Measurements from ENCODE around the gene PAX5. TPM values are rescaled to one million over a fixed set of nuclear protein-coding genes. Genes with fewer than 3 reads are reported as not detected.

Gene PAX5
- total RNA-seq, 3 donors from 2014 or later: 0.29 to 0.32 TPM; not detected in 1

GRCh38 chr9:36854034-36854433 lies 180.0 kb downstream of the PAX5 start:
- intact Hi-C loops (cut with DNase I, micrococcal nuclease): no loop called here
- no peak for DNase-seq
- H3K36me3 ChIP-seq (ENCODE audit: low read depth): no peaks in the 10 kb centered on the region
- H3K4me1 ChIP-seq (ENCODE audit: low read depth): no peaks in the 10 kb centered on the region
- H3K9me3 ChIP-seq: no peaks in the 10 kb centered on the region
- H3K4me3 ChIP-seq: no peak overlapping the region
- ATAC-seq: no peak
- TF ChIP-seq, protein P1, sequence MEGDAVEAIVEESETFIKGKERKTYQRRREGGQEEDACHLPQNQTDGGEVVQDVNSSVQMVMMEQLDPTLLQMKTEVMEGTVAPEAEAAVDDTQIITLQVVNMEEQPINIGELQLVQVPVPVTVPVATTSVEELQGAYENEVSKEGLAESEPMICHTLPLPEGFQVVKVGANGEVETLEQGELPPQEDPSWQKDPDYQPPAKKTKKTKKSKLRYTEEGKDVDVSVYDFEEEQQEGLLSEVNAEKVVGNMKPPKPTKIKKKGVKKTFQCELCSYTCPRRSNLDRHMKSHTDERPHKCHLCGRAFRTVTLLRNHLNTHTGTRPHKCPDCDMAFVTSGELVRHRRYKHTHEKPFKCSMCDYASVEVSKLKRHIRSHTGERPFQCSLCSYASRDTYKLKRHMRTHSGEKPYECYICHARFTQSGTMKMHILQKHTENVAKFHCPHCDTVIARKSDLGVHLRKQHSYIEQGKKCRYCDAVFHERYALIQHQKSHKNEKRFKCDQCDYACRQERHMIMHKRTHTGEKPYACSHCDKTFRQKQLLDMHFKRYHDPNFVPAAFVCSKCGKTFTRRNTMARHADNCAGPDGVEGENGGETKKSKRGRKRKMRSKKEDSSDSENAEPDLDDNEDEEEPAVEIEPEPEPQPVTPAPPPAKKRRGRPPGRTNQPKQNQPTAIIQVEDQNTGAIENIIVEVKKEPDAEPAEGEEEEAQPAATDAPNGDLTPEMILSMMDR (IDR thresholded peaks at IDR 0.05): no peak

- TF ChIP-seq, protein P1 (IDR thresholded peaks at IDR 0.05): no peak
- no peak for ATAC-seq
- no peak for DNase-seq
- Histone ChIP-seq H3K9me3 (no peaks in the 10 kb centered on the region), H3K4me1 (ENCODE audit: low read depth) (no peaks in the 10 kb centered on the region), H3K4me3 (no peak overlapping the region), H3K36me3 (ENCODE audit: low read depth) (no peaks in the 10 kb centered on the region)
- intact Hi-C loops (cut with DNase I, micrococcal nuclease): no loop called here
Measured at GRCh38 chr9:36853233-36853632, 180.8 kb downstream of the PAX5 start.

GRCh38 chr9:36849943-36850342 lies 184.1 kb downstream of the PAX5 start:
- no peak overlapping the region for H3K4me3 ChIP-seq
- ATAC-seq: no peak

GRCh38 chr9:36848946-36849345 lies 185.1 kb downstream of the PAX5 start:
- Histone ChIP-seq H3K9me3 (no peaks in the 10 kb centered on the region), H3K4me1 (ENCODE audit: low read depth) (no peaks in the 10 kb centered on the region), H3K4me3 (no peak overlapping the region), H3K36me3 (ENCODE audit: low read depth) (no peaks in the 10 kb centered on the region)
- no peak for DNase-seq
- intact Hi-C loops (cut with DNase I, micrococcal nuclease): no loop called here
- TF ChIP-seq, protein P1 (IDR thresholded peaks at IDR 0.05): no peak
- no peak for ATAC-seq

More at GRCh38 chr9:36849943-36850342, 184.1 kb downstream of the PAX5 start:
- no peaks in the 10 kb centered on the region for H3K36me3 ChIP-seq (ENCODE audit: low read depth)
- no peaks in the 10 kb centered on the region for H3K9me3 ChIP-seq
- no peak for DNase-seq
- intact Hi-C loops (cut with DNase I, micrococcal nuclease): no loop called here
- no peaks in the 10 kb centered on the region for H3K4me1 ChIP-seq (ENCODE audit: low read depth)
- TF ChIP-seq, protein P1 (IDR thresholded peaks at IDR 0.05): no peak

- no peak for DNase-seq
Measured at GRCh38 chr9:36847781-36848673, 186.0 kb downstream of the PAX5 start.

More at GRCh38 chr9:36847781-36848673, 186.0 kb downstream of the PAX5 start:
- H3K4me3 ChIP-seq: no peak overlapping the region
- no peak for ATAC-seq
- H3K4me1 ChIP-seq (ENCODE audit: low read depth): no peaks in the 10 kb centered on the region
- intact Hi-C loops (cut with DNase I, micrococcal nuclease): no loop called here
- TF ChIP-seq, protein P1 (IDR thresholded peaks at IDR 0.05): no peak
- H3K36me3 ChIP-seq (ENCODE audit: low read depth): no peaks in the 10 kb centered on the region
- no peaks in the 10 kb centered on the region for H3K9me3 ChIP-seq

All from mucosa of descending colon (tissue), 3 donors.